ENCODE data around the gene MINDY4.

The MINDY4 gene

GRCh38 chr7:30881448-30881847, 110.2 kb downstream of the MINDY4 start (continued):
- TF ChIP-seq ZNF449 (tag by site-specific recombination; IDR thresholded peaks at IDR 0.05) (no peak), ZNF426 (tag by site-specific recombination; IDR thresholded peaks at IDR 0.05) (no peak)

GRCh38 chr7:30884881-30885280, 113.7 kb downstream of the MINDY4 start:
- ChIA-PET POLR2A (no interaction called here), CTCF (interaction anchor here (0.7 kb wide), 1 partner anchor 59 kb away, joined by 3 read pairs; no protein-coding TSS in a partner anchor)
- H3K27ac ChIP-seq (ENCODE audit: extremely low read depth, low read depth, low read length) = no peak overlapping the region
- no peaks in the 10 kb centered on the region for H3K4me1 ChIP-seq (ENCODE audit: control insufficient read depth, insufficient read depth, low read length)
- no peak overlapping the region for H3K4me3 ChIP-seq (ENCODE audit: low read depth, low read length)
- H3K36me3 ChIP-seq (ENCODE audit: control insufficient read depth in 2 of 2, insufficient read depth in 1 of 2, low read length in 2 of 2) = no peaks in the 10 kb centered on the region
- TF ChIP-seq, protein P1, sequence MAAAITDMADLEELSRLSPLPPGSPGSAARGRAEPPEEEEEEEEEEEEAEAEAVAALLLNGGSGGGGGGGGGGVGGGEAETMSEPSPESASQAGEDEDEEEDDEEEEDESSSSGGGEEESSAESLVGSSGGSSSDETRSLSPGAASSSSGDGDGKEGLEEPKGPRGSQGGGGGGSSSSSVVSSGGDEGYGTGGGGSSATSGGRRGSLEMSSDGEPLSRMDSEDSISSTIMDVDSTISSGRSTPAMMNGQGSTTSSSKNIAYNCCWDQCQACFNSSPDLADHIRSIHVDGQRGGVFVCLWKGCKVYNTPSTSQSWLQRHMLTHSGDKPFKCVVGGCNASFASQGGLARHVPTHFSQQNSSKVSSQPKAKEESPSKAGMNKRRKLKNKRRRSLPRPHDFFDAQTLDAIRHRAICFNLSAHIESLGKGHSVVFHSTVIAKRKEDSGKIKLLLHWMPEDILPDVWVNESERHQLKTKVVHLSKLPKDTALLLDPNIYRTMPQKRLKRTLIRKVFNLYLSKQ (tag by site-specific recombination; IDR thresholded peaks at IDR 0.05; ENCODE audit: borderline replicate concordance) = no peak
- TF ChIP-seq, protein P2, sequence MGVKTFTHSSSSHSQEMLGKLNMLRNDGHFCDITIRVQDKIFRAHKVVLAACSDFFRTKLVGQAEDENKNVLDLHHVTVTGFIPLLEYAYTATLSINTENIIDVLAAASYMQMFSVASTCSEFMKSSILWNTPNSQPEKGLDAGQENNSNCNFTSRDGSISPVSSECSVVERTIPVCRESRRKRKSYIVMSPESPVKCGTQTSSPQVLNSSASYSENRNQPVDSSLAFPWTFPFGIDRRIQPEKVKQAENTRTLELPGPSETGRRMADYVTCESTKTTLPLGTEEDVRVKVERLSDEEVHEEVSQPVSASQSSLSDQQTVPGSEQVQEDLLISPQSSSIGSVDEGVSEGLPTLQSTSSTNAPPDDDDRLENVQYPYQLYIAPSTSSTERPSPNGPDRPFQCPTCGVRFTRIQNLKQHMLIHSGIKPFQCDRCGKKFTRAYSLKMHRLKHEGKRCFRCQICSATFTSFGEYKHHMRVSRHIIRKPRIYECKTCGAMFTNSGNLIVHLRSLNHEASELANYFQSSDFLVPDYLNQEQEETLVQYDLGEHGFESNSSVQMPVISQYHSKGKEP (tag by site-specific recombination; IDR thresholded peaks at IDR 0.05) = no peak
- no peak for TF ChIP-seq YY1 (tag by site-specific recombination; IDR thresholded peaks at IDR 0.05)
- no peak for TF ChIP-seq ZNF776 (tag by site-specific recombination; IDR thresholded peaks at IDR 0.05; ENCODE audit: borderline replicate concordance)
- no peak for TF ChIP-seq ZBTB6 (tag by site-specific recombination; IDR thresholded peaks at IDR 0.05)
- no peak for TF ChIP-seq ZNF660 (tag by site-specific recombination; IDR thresholded peaks at IDR 0.05)
- H3K9me3 ChIP-seq (ENCODE audit: control insufficient read depth, insufficient read depth, low read depth, low read length) = no peaks in the 10 kb centered on the region

DNA sequence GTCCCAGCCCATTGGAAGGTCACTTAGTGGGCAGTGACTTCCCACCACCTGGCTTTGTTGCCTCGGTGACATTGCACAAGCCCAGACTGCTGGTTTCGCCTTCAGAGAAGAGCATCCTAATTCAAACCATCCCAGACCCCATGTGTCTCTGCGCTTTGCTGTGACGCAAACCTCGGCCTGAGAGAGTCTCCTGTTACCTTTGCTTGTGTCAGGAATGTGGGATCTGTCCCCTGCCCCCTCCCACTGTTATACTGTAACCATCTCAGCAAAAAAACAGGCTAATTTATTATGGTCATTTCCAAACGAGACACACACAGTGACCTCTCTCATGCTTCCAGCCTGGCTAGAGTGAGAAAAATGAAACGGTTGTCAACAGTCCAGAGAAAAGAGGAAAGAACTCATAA, 115.4 kb downstream of the MINDY4 start:
- no peaks in the 10 kb centered on the region for H3K9me3 ChIP-seq (ENCODE audit: control insufficient read depth, insufficient read depth, low read depth, low read length)
- ChIA-PET POLR2A (no interaction called here), CTCF (no interaction called here)
- no peaks in the 10 kb centered on the region for H3K36me3 ChIP-seq (ENCODE audit: control insufficient read depth in 2 of 2, insufficient read depth in 1 of 2, low read length in 2 of 2)
- no peak for TF ChIP-seq ZIC2 (tag by site-specific recombination; IDR thresholded peaks at IDR 0.05)
- no peak for TF ChIP-seq ZSCAN16 (tag by site-specific recombination; IDR thresholded peaks at IDR 0.05)
- TF ChIP-seq, protein P3, sequence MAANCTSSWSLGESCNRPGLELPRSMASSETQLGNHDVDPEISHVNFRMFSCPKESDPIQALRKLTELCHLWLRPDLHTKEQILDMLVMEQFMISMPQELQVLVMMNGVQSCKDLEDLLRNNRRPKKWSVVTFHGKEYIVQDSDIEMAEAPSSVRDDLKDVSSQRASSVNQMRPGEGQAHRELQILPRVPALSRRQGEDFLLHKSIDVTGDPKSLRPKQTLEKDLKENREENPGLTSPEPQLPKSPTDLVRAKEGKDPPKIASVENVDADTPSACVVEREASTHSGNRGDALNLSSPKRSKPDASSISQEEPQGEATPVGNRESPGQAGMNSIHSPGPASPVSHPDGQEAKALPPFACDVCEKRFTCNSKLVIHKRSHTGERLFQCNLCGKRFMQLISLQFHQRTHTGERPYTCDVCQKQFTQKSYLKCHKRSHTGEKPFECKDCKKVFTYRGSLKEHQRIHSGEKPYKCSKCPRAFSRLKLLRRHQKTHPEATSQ (tag by site-specific recombination; IDR thresholded peaks at IDR 0.05) = no peak
- no peak for TF ChIP-seq ZNF449 (tag by site-specific recombination; IDR thresholded peaks at IDR 0.05)
- TF ChIP-seq ZNF701 (tag by site-specific recombination; IDR thresholded peaks at IDR 0.05) = no peak
- TF ChIP-seq MEIS1 (CRISPR knock-in tag; IDR thresholded peaks at IDR 0.05; ENCODE audit: borderline replicate concordance) = no peak
- no peak for TF ChIP-seq ZSCAN23 (tag by site-specific recombination; IDR thresholded peaks at IDR 0.05)
- TF ChIP-seq REPIN1 (tag by site-specific recombination; IDR thresholded peaks at IDR 0.05; ENCODE audit: low read depth) = no peak
- H3K4me3 ChIP-seq (ENCODE audit: low read depth, low read length) = no peak overlapping the region
- H3K4me1 ChIP-seq (ENCODE audit: control insufficient read depth, insufficient read depth, low read length) = no peaks in the 10 kb centered on the region
- no peak overlapping the region for H3K27ac ChIP-seq (ENCODE audit: extremely low read depth, low read depth, low read length)
